ENCODE data around the gene PPM1J. TPM values are rescaled to one million over a fixed set of nuclear protein-coding genes. Genes with fewer than 3 reads are reported as not detected.

Gene PPM1J
- total and polyA plus RNA-seq, 9 of the 15 experiments (the other 6 are each of a cell fraction or from before 2014, with no cell fraction given) = 0.25 to 10.5 (median 4.2) TPM

GRCh38 chr1:112698366-112699310, 16.5 kb downstream of the PPM1J start (continued):
- TF ChIP-seq STAT6 (CRISPR knock-in tag; IDR thresholded peaks at IDR 0.05) (no peak), MCM2 (IDR thresholded peaks at IDR 0.05; ENCODE audit: low read depth) (no peak), E2F4 (CRISPR knock-in tag; IDR thresholded peaks at IDR 0.05; ENCODE audit: low read depth) (no peak), ELF1 (tag; IDR thresholded peaks at IDR 0.05) (no peak), NR1H2 (CRISPR knock-in tag; IDR thresholded peaks at IDR 0.05) (0 out of 2 replicates have a peak, but pooled peaks have one; percentile 85), PHF20 (IDR thresholded peaks at IDR 0.05; ENCODE audit: partially characterized antibody) (no peak), MITF (IDR thresholded peaks at IDR 0.05) (0 out of 2 replicates have a peak, but pooled peaks have one; percentile 46), CBFA2T3 (IDR thresholded peaks at IDR 0.05) (peak; percentile 43), RCOR1 (IDR thresholded peaks at IDR 0.05; ENCODE audit: borderline replicate concordance in 1 of 2, low read depth in 2 of 2, low read length in 2 of 2) (peak in 1 of 2 experiments; percentile 40; a peak in 1 of 4 replicates), RREB1 (CRISPR knock-in tag; IDR thresholded peaks at IDR 0.05) (0 out of 2 replicates have a peak, but pooled peaks have one; percentile 20)
- TF ChIP-seq, protein P1, sequence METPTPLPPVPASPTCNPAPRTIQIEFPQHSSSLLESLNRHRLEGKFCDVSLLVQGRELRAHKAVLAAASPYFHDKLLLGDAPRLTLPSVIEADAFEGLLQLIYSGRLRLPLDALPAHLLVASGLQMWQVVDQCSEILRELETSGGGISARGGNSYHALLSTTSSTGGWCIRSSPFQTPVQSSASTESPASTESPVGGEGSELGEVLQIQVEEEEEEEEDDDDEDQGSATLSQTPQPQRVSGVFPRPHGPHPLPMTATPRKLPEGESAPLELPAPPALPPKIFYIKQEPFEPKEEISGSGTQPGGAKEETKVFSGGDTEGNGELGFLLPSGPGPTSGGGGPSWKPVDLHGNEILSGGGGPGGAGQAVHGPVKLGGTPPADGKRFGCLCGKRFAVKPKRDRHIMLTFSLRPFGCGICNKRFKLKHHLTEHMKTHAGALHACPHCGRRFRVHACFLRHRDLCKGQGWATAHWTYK (CRISPR knock-in tag; IDR thresholded peaks at IDR 0.05) = peak; percentile 83
